SK-N-SH treated with all-trans-retinoic acid at 6 μM for 48 hours (cell line): ENCODE data around the gene SPEM1.

Source experiments
- ESRRG ChIP-seq: fragments of 250-450 bp; sonication (Bioruptor Pico); IDR thresholded peaks from 2 replicates; pipeline ENCODE4 v1.6.1; 2021; ENCODE audit warnings: mild to moderate bottlenecking
- ISL1 ChIP-seq: fragments of 250-450 bp; sonication (Bioruptor Pico); IDR thresholded peaks from 2 replicates; pipeline ENCODE4 v2.1.2; 2022; ENCODE audit warnings: mild to moderate bottlenecking, moderate library complexity
- TOX ChIP-seq: fragments of 250-450 bp; sonication (Bioruptor Pico); IDR thresholded peaks from 2 replicates; pipeline ENCODE4 v1.8.0; 2021; ENCODE audit warnings: mild to moderate bottlenecking, moderate library complexity, borderline replicate concordance
- ZNF8 ChIP-seq: fragments of 450-650 bp; formaldehyde crosslinking; IDR thresholded peaks from 2 replicates; pipeline ENCODE4 v1.5.0; 2020; ENCODE audit warnings: mild to moderate bottlenecking, moderate library complexity
- TF ChIP-seq, protein P1 (sequence below): fragments of 250-450 bp; sonication (Bioruptor Pico); IDR thresholded peaks from 2 replicates; pipeline ENCODE4 v1.8.0; 2020; ENCODE audit warnings: mild to moderate bottlenecking, moderate library complexity, borderline replicate concordance
- TF ChIP-seq, protein P2 (sequence below): fragments of 250-450 bp; sonication (Bioruptor Pico); IDR thresholded peaks from 2 replicates; pipeline ENCODE4 v1.8.0; 2021; ENCODE audit warnings: low read depth, mild to moderate bottlenecking, moderate library complexity, borderline replicate concordance

DNA sequence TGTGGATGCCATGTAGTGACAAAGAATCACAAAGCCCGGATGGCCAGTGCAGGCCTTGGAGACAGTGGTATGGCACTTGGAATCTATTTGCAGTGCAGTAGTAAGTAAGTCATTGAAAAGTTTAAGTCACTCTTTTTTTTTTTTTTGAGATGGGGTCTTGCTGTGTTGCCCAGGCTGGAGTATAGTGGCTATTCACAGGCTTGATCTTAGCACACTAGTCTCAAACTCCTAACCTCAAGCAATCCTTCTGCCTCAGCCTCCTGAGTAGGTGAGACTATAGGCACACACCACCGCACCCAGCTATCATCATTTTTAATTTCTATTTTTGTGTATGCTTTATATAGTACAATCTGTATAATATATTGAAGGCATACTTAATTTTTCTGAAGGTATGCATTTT is 21.5 kb upstream of the SPEM1 start:
- TF ChIP-seq ZNF8 (CRISPR knock-in tag) (no peak), TOX (CRISPR knock-in tag) (no peak), ISL1 (CRISPR knock-in tag) (no peak), ESRRG (CRISPR knock-in tag) (no peak)
- TF ChIP-seq, protein P1, sequence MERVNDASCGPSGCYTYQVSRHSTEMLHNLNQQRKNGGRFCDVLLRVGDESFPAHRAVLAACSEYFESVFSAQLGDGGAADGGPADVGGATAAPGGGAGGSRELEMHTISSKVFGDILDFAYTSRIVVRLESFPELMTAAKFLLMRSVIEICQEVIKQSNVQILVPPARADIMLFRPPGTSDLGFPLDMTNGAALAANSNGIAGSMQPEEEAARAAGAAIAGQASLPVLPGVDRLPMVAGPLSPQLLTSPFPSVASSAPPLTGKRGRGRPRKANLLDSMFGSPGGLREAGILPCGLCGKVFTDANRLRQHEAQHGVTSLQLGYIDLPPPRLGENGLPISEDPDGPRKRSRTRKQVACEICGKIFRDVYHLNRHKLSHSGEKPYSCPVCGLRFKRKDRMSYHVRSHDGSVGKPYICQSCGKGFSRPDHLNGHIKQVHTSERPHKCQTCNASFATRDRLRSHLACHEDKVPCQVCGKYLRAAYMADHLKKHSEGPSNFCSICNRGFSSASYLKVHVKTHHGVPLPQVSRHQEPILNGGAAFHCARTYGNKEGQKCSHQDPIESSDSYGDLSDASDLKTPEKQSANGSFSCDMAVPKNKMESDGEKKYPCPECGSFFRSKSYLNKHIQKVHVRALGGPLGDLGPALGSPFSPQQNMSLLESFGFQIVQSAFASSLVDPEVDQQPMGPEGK, result no peak
- TF ChIP-seq, protein P2, sequence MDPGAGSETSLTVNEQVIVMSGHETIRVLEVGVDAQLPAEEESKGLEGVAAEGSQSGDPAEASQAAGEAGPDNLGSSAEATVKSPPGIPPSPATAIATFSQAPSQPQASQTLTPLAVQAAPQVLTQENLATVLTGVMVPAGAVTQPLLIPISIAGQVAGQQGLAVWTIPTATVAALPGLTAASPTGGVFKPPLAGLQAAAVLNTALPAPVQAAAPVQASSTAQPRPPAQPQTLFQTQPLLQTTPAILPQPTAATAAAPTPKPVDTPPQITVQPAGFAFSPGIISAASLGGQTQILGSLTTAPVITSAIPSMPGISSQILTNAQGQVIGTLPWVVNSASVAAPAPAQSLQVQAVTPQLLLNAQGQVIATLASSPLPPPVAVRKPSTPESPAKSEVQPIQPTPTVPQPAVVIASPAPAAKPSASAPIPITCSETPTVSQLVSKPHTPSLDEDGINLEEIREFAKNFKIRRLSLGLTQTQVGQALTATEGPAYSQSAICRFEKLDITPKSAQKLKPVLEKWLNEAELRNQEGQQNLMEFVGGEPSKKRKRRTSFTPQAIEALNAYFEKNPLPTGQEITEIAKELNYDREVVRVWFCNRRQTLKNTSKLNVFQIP (CRISPR knock-in tag), result no peak
